NCI-H1436 (cell line): ENCODE results near the gene TTR.
A peak's percentile ranks its signal among the peaks of the same experiment; 100 is the strongest.

Experiments
- DNase-seq: peaks from one replicate; lab custom pipeline; 2025; lab: John Stamatoyannopoulos, UW

Gene TTR

DNA sequence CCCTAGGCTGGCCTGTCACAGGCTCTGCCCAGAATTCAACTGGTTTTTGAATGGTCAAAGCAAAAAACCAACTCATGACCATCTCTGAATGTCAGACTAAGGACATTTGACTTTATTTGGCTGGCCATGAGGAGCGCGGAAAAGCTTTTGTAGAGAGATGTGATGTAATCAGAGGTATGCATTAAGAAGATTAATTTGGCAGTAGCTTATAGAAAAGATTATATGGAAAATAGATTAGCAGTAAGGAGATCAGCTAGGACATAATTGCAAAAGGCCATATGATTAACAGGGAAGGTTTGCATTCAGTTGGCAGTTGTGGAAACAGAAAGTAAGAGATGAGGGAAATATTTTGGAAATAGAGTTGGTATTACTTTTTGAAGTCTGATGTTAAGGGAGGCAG is 12.3 kb upstream of the TTR start:
- DNase-seq, result no peak

- no peak for DNase-seq
Observed at GRCh38 chr18:31581498-31582197, 10.0 kb upstream of the TTR start.

DNA sequence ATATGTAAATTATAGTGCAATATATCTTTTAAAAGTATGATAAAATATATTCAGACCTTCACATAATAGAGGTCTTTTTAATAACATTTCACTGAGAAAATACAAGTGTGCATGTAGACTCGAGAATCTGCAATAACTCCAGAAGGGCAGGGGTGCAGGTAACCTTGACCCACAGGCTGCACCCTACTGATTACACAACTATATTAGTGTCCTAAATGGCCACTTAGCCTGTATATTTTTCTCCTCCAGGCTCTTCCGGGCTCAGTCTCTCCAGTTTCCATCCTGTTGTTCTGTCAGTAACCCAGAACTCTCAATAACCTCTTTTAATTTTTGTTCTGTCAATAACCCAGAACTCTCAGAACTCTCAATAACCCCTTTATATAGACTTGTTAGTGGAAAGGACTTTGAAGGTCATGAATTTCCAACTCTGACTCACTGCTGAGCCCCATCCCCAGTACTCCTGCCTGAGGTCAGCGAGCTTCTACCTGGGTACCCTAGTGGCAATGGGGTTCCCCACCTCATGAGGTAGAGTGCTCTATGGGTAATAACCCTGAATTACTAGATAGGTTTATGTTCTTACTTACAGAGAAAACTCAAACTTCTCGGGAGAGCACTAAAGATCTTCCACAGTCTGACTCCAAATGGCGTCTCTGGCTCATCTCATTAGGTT is 8.4 kb upstream of the TTR start:
- no peak for DNase-seq

GRCh38 chr18:31585991-31586390 is 5.7 kb upstream of the TTR start:
- DNase-seq, result no peak

GRCh38 chr18:31586616-31587015 is 5.1 kb upstream of the TTR start:
- DNase-seq, result no peak

GRCh38 chr18:31587529-31587928 is 4.1 kb upstream of the TTR start:
- DNase-seq, result no peak

DNA sequence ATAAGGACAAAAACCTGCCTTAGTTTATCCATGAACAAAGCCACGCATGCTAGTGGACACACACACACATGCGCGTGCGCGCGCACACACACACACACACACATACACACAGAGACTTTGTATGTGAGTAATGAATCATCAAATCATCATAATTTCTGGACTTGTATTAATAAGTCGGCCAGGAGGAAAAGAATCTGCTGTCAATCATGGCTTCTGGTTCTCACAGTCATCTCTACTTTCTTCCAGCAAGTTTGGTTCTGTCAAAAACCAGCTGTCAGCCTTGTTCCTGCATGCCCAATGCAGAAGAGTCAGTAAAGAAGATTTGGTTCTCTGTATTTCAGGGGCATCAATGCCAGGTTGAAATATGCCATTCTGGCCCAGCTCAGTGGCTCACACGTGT is 1.1 kb upstream of the TTR start:
- DNase-seq, result no peak

DNA sequence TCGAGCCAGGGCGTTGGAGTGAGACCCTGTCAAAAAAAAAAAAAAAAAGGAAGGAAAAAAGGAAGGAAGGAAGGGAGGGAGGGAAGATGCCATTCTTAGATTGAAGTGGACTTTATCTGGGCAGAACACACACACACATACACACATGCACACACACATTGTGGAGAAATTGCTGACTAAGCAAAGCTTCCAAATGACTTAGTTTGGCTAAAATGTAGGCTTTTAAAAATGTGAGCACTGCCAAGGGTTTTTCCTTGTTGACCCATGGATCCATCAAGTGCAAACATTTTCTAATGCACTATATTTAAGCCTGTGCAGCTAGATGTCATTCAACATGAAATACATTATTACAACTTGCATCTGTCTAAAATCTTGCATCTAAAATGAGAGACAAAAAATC is 564 bp upstream of the TTR start:
- DNase-seq, result no peak

DNA sequence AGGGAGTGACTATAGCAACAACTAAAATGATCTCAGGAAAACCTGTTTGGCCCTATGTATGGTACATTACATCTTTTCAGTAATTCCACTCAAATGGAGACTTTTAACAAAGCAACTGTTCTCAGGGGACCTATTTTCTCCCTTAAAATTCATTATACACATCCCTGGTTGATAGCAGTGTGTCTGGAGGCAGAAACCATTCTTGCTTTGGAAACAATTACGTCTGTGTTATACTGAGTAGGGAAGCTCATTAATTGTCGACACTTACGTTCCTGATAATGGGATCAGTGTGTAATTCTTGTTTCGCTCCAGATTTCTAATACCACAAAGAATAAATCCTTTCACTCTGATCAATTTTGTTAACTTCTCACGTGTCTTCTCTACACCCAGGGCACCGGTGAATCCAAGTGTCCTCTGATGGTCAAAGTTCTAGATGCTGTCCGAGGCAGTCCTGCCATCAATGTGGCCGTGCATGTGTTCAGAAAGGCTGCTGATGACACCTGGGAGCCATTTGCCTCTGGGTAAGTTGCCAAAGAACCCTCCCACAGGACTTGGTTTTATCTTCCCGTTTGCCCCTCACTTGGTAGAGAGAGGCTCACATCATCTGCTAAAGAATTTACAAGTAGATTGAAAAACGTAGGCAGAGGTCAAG is 955 bp downstream of the TTR start:
- DNase-seq, result no peak

- no peak for DNase-seq
Observed at GRCh38 chr18:31595121-31595771, 3.6 kb downstream of the TTR start.

- DNase-seq, result no peak
Observed at GRCh38 chr18:31596081-31596872, 4.6 kb downstream of the TTR start.

GRCh38 chr18:31598021-31598805 is 6.5 kb downstream of the TTR start:
- DNase-seq, result no peak

- DNase-seq, result no peak
Observed at GRCh38 chr18:31603315-31603714, 11.6 kb downstream of the TTR start.

DNA sequence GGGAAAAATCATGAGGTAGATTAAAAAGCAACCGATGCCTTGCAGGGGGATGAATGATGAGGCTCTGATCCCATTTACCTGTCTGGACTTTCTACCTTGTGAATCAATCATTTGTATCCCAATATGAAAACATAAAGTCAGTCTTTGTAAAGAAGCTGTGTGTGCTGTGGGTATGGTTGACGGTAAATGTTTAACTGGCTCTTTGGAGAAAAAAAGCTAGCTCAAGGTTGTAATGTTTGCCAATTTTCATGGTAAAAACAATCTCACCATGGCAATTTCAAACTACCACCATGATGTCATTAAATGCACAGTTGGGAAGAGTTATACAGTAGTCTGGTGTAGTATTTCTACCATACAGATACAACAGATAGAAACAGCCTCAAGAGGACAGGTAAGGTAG is 14.6 kb downstream of the TTR start:
- DNase-seq, result no peak

- DNase-seq, result no peak
Observed at GRCh38 chr18:31607384-31607783, 15.7 kb downstream of the TTR start.

GRCh38 chr18:31609886-31610285 is 18.2 kb downstream of the TTR start:
- no peak for DNase-seq

GRCh38 chr18:31610286-31611205 is 18.9 kb downstream of the TTR start:
- DNase-seq, result peak; percentile 34

- DNase-seq, result no peak
Observed at GRCh38 chr18:31611511-31611910, 19.8 kb downstream of the TTR start.

- DNase-seq, result no peak
Observed at GRCh38 chr18:31612124-31612523, 20.4 kb downstream of the TTR start.

- DNase-seq, result no peak
Observed at GRCh38 chr18:31614044-31614443, 22.4 kb downstream of the TTR start.
